Activated CD8-positive, alpha-beta T cell treated with anti-CD3 and anti-CD28 coated beads, Interleukin-2, amount 10 ng/mL, durations not matched to agents 7 days and 5 days (primary cell): ENCODE data around the gene GABRR1. TPM values are rescaled to one million over a fixed set of nuclear protein-coding genes. Genes with fewer than 3 reads are reported as not detected.
"Not testable (repeated sequence)": the region's sequence is repeated elsewhere in the genome, so short reads cannot be mapped to it uniquely, and the experiment has no call there.

ENCODE experiments used
- ATAC-seq: fragments of 150-1000 bp; cut with Tn5 transposase; one replicate; pipeline ENCODE4 v1.10.0; 2021; ENCODE audit warnings: moderate library complexity
- CTCF ChIA-PET: fragments of 350-600 bp; sonication (Branson Sonifier 250); formaldehyde crosslinking; loops from one replicate; lab custom pipeline; 2021; ENCODE audit warnings: antibody characterized with exemption; lab: Charles Lee
- POLR2A ChIA-PET: fragments of 350-600 bp; sonication (Branson Sonifier 250); formaldehyde crosslinking; loops from one replicate; lab custom pipeline; 2021; ENCODE audit warnings: antibody characterized with exemption; lab: Charles Lee
- DNase-seq: peaks from one replicate; pipeline ENCODE4 v3.0.0-alpha.2; 2020
- H3K27ac Mint-ChIP-seq: one replicate; pipeline ENCODE4 v1.8.0; 2021; ENCODE audit warnings: mild to moderate bottlenecking, mixed read lengths
- H3K27me3 Mint-ChIP-seq: one replicate; pipeline ENCODE4 v1.8.0; 2021; ENCODE audit warnings: low read depth, mixed read lengths
- H3K36me3 Mint-ChIP-seq: one replicate; pipeline ENCODE4 v1.8.0; 2021; ENCODE audit warnings: low read depth, mixed read lengths
- H3K4me1 Mint-ChIP-seq: one replicate; pipeline ENCODE4 v1.8.0; 2021; ENCODE audit warnings: low read depth, mixed read lengths
- H3K4me3 Mint-ChIP-seq: one replicate; pipeline ENCODE4 v1.8.0; 2021; ENCODE audit warnings: mild to moderate bottlenecking, mixed read lengths
- H3K9me3 Mint-ChIP-seq: one replicate; pipeline ENCODE4 v1.8.0; 2022; ENCODE audit warnings: mixed read lengths; ENCODE audit not compliant: insufficient read depth
- total RNA-seq, 2 experiments: library from RNA; stranded (reverse); gene quantifications; one replicate each; pipeline ENCODE4 v1.2.3, GENCODE V29; 2021

GABRR1 gene
- total RNA-seq, 2 experiments from 2014 or later, result not detected

GRCh38 chr6:89134723-89135122 is 82.4 kb downstream of the GABRR1 start:
- Mint-ChIP-seq H3K9me3 (no peaks in the 10 kb centered on the region), H3K27ac (no peak overlapping the region), H3K4me1 (no peaks in the 10 kb centered on the region), H3K27me3 (peaks cover 2% of the 10 kb centered on the region), H3K4me3 (no peak overlapping the region), H3K36me3 (no peaks in the 10 kb centered on the region)
- ATAC-seq, result no peak
- POLR2A ChIA-PET, result no interaction called here
- DNase-seq, result no peak
- CTCF ChIA-PET, result interaction anchor here (1.5 kb wide), 1 partner anchor 14 kb away, joined by 4 read pairs; no protein-coding TSS in a partner anchor

- Mint-ChIP-seq H3K4me3 (no peak overlapping the region), H3K27ac (no peak overlapping the region), H3K36me3 (no peaks in the 10 kb centered on the region), H3K27me3 (peaks cover 2% of the 10 kb centered on the region), H3K4me1 (no peaks in the 10 kb centered on the region), H3K9me3 (no peaks in the 10 kb centered on the region)
- ChIA-PET POLR2A (interaction anchor here (1.5 kb wide), 1 partner anchor 54 kb away, joined by 7 read pairs; the partner anchor contains the start of gene PNRC1), CTCF (interaction anchor here (0.7 to 1.5 kb wide), 3 partner anchors 11 to 54 kb away, joined by 3 to 4 read pairs (median 4); no protein-coding TSS in a partner anchor)
- no peak for DNase-seq
- no peak for ATAC-seq
These were observed 83.2 kb downstream of the GABRR1 start for GRCh38 chr6:89133981-89134380.

GRCh38 chr6:89132057-89132456 is 85.1 kb downstream of the GABRR1 start:
- ATAC-seq (no peak), DNase-seq (no peak)
- peaks cover 5% of the 10 kb centered on the region for H3K27me3 Mint-ChIP-seq
- ChIA-PET POLR2A (interaction anchor here (0.9 kb wide), 1 partner anchor 47 kb away, joined by 4 read pairs; no protein-coding TSS in a partner anchor), CTCF (interaction anchor here (1.3 to 1.4 kb wide), 2 partner anchors 22 to 148 kb away, joined by 3 read pairs; no protein-coding TSS in a partner anchor)
- H3K27ac Mint-ChIP-seq, result no peak overlapping the region
- H3K4me3 Mint-ChIP-seq, result no peak overlapping the region
- H3K4me1 Mint-ChIP-seq, result no peaks in the 10 kb centered on the region
- H3K9me3 Mint-ChIP-seq, result no peaks in the 10 kb centered on the region
- H3K36me3 Mint-ChIP-seq, result no peaks in the 10 kb centered on the region

DNA sequence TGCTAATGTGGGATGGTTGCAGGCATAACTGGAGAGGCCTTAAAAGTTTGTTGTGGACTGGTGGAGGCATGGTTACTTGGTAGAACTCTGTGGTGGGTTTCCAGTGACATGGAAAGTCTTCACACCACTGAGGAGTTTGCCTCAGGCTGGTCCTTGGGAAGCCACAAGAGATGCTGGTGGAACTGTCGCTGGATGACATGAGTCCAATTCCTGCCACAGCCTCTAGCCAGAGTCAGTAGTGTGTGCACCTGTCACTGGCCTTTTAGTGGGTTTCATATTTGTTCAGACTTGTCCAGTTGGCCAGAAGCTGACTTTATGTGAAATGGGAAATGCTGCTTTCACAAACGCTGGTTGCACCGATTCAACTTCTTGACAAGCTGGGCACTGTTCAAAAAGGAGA is 85.6 kb downstream of the GABRR1 start:
- H3K36me3 Mint-ChIP-seq, result no peaks in the 10 kb centered on the region
- H3K27ac Mint-ChIP-seq, result no peak overlapping the region
- no peak overlapping the region for H3K4me3 Mint-ChIP-seq
- ChIA-PET CTCF (interaction anchor here (1.3 to 1.4 kb wide), 2 partner anchors 23 to 147 kb away, joined by 3 read pairs; no protein-coding TSS in a partner anchor), POLR2A (interaction anchor here (0.9 kb wide), 1 partner anchor 13 kb away, joined by 3 read pairs; no protein-coding TSS in a partner anchor)
- H3K4me1 Mint-ChIP-seq, result no peaks in the 10 kb centered on the region
- H3K27me3 Mint-ChIP-seq, result peaks cover 5% of the 10 kb centered on the region
- no peak for DNase-seq
- H3K9me3 Mint-ChIP-seq, result peaks cover 3% of the 10 kb centered on the region
- no peak for ATAC-seq

DNA sequence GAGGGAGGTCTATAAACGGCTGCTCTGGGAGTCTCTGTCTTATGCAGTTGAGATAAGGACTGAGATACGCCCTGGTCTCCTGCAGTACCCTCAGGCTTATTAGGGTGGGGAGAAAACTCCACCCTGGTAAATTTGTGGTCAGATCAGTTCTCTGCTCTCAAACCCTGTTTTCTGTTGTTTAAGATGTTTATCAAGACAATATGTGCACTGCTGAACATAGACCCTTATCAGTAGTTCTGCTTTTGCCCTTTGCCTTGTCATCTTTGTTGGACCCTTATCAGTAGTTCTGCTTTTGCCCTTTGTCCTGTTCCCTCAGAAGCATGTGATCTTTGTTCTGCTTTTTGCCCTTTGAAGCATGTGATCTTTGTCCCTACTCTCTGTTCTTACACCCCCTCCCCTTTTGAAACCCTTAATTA is 88.9 kb downstream of the GABRR1 start:
- CTCF ChIA-PET, POLR2A ChIA-PET, H3K4me3 Mint-ChIP-seq, H3K9me3 Mint-ChIP-seq, DNase-seq, H3K27me3 Mint-ChIP-seq, H3K36me3 Mint-ChIP-seq, H3K4me1 Mint-ChIP-seq, H3K27ac Mint-ChIP-seq, ATAC-seq: not testable (repeated sequence)

Other genes starting within 250 kb of the GABRR1 start
- gene PNRC1, start 136.6 kb downstream of the GABRR1 start, total RNA-seq, result 10 to 100 TPM; 89.2 to 90.8 TPM
- not detected for gene SRSF12, start 99.3 kb downstream of the GABRR1 start, total RNA-seq
- gene PM20D2, start 71.3 kb downstream of the GABRR1 start, total RNA-seq, result 10 to 100 TPM; 22.5 to 24.5 TPM
- under 1 TPM; 0.18 to 0.42 TPM for gene GABRR2, start 97.9 kb upstream of the GABRR1 start, total RNA-seq
- gene UBE2J1, start 135.4 kb upstream of the GABRR1 start, total RNA-seq, result 10 to 100 TPM; 30.1 to 30.3 TPM
- gene RRAGD, start 194.9 kb upstream of the GABRR1 start, total RNA-seq, result 1 to 10 TPM; 2.5 to 3.7 TPM
- 1 to 10 TPM; 9.1 TPM for gene ANKRD6, start 215.8 kb upstream of the GABRR1 start, total RNA-seq